ENCODE results near the gene EXOC5. TPM values are rescaled to one million over a fixed set of nuclear protein-coding genes. Genes with fewer than 3 reads are reported as not detected.

EXOC5 gene
- total RNA-seq, 1 experiment from 2014 or later, result 80.4 TPM

DNA sequence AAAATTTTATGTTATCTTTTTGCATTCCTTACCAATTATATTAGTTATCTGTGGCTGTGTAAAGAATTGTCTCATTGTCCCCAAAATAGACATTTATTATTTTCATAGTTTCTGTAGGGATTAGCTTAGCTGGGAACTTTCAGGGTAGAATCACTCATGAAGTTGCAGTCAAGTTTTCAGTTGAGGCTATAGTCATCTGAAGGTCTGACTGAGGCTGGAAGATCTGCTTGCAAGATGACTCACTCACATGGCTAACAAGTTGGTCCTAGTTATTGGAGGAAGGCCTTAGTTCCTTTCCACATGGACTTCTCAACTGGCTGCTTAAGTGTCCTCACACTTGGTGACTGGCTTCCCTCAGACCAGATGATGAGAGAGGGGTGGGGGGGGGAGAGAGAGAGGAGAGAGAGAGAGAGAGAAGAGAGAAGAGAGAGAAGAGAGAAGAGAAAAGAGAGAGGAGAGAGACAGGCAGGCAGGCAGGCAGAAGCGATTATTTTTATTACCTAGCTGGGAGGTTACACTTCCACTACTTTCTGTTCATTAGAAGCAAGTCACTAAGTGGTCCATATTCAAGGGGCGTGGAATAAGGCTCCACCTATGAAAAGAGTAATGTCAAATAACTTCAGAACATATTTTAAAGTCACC is 6.4 kb upstream of the EXOC5 start:
- DNase-seq (ENCODE audit: low spot score), result no peak
- ATAC-seq, result no peak
- no peaks in the 10 kb centered on the region for H3K9me3 Mint-ChIP-seq

DNA sequence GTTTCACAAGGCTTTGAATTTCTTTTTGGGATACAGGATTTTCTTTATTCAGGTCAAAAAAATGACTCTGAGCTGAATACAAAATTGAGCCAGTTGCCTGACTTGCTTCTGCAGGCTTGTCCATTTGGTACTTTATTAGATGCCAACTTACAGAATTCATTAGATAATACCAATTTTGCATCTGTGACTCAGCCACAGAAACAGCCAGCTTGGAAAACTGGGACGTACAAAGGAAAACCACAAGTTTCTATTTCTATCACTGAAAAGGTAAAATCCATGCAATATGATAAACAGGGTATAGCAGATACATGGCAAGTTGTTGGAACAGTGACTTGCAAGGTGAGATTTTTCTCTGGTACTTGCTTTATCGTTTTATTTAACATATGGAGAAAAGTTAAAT is 5.8 kb upstream of the EXOC5 start:
- TF ChIP-seq, protein P1, sequence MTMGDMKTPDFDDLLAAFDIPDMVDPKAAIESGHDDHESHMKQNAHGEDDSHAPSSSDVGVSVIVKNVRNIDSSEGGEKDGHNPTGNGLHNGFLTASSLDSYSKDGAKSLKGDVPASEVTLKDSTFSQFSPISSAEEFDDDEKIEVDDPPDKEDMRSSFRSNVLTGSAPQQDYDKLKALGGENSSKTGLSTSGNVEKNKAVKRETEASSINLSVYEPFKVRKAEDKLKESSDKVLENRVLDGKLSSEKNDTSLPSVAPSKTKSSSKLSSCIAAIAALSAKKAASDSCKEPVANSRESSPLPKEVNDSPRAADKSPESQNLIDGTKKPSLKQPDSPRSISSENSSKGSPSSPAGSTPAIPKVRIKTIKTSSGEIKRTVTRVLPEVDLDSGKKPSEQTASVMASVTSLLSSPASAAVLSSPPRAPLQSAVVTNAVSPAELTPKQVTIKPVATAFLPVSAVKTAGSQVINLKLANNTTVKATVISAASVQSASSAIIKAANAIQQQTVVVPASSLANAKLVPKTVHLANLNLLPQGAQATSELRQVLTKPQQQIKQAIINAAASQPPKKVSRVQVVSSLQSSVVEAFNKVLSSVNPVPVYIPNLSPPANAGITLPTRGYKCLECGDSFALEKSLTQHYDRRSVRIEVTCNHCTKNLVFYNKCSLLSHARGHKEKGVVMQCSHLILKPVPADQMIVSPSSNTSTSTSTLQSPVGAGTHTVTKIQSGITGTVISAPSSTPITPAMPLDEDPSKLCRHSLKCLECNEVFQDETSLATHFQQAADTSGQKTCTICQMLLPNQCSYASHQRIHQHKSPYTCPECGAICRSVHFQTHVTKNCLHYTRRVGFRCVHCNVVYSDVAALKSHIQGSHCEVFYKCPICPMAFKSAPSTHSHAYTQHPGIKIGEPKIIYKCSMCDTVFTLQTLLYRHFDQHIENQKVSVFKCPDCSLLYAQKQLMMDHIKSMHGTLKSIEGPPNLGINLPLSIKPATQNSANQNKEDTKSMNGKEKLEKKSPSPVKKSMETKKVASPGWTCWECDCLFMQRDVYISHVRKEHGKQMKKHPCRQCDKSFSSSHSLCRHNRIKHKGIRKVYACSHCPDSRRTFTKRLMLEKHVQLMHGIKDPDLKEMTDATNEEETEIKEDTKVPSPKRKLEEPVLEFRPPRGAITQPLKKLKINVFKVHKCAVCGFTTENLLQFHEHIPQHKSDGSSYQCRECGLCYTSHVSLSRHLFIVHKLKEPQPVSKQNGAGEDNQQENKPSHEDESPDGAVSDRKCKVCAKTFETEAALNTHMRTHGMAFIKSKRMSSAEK (CRISPR knock-in tag; IDR thresholded peaks at IDR 0.05; ENCODE audit: borderline replicate concordance), result no peak
- ChIA-PET POLR2A (no interaction called here), CTCF (no interaction called here)
- no peak for DNase-seq (ENCODE audit: low spot score)
- Mint-ChIP-seq H3K36me3 (peaks cover 19% of the 10 kb centered on the region), H3K27ac (no peak overlapping the region), H3K27me3 (ENCODE audit: low read depth) (no peaks in the 10 kb centered on the region), H3K4me1 (peaks cover 18% of the 10 kb centered on the region), H3K9me3 (no peaks in the 10 kb centered on the region), H3K4me3 (no peak overlapping the region)
- ATAC-seq, result no peak

More for the DNA sequence above, 6.4 kb upstream of the EXOC5 start:
- H3K4me1 Mint-ChIP-seq, result peaks cover 16% of the 10 kb centered on the region
- TF ChIP-seq HMGA2 (CRISPR knock-in tag; IDR thresholded peaks at IDR 0.05), result no peak
- TF ChIP-seq FOXK1 (CRISPR knock-in tag; IDR thresholded peaks at IDR 0.05), result no peak
- no peak for TF ChIP-seq ZNF396 (CRISPR knock-in tag; IDR thresholded peaks at IDR 0.05; ENCODE audit: borderline replicate concordance)
- no peak for TF ChIP-seq GABPB1 (CRISPR knock-in tag; IDR thresholded peaks at IDR 0.05)
- TF ChIP-seq, protein P2, sequence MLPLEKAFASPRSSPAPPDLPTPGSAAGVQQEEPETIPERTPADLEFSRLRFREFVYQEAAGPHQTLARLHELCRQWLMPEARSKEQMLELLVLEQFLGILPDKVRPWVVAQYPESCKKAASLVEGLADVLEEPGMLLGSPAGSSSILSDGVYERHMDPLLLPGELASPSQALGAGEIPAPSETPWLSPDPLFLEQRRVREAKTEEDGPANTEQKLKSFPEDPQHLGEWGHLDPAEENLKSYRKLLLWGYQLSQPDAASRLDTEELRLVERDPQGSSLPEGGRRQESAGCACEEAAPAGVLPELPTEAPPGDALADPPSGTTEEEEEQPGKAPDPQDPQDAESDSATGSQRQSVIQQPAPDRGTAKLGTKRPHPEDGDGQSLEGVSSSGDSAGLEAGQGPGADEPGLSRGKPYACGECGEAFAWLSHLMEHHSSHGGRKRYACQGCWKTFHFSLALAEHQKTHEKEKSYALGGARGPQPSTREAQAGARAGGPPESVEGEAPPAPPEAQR (CRISPR knock-in tag; IDR thresholded peaks at IDR 0.05), result no peak
- no peak for TF ChIP-seq TEAD4 (CRISPR knock-in tag; IDR thresholded peaks at IDR 0.05)
- TF ChIP-seq, protein P1 (CRISPR knock-in tag; IDR thresholded peaks at IDR 0.05; ENCODE audit: borderline replicate concordance), result no peak
- TF ChIP-seq NFATC4 (CRISPR knock-in tag; IDR thresholded peaks at IDR 0.05), result no peak
- peaks cover 20% of the 10 kb centered on the region for H3K36me3 Mint-ChIP-seq
- ChIA-PET CTCF (no interaction called here), POLR2A (no interaction called here)
- no peak overlapping the region for H3K27ac Mint-ChIP-seq
- no peak overlapping the region for H3K4me3 Mint-ChIP-seq
- no peaks in the 10 kb centered on the region for H3K27me3 Mint-ChIP-seq (ENCODE audit: low read depth)

DNA sequence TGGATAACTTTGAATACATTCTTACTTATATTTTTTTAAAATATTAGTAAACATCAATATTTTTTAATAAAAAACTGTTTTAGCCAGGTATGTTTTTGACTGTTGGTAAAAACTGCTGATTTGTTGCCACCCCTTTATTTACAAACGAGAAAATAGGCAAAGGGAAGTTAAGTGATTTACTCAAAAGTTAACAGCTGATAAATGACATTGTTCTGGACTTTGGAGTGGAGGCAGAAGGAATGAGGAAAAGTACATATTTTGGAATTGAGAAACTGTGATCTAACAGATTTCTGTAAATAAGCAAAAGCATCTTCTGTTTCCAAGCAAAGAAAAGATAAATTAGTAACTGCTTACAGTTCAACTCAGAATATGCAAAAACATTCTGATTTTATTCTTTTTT is 4.5 kb upstream of the EXOC5 start:
- no peak overlapping the region for H3K27ac Mint-ChIP-seq
- peaks cover 19% of the 10 kb centered on the region for H3K36me3 Mint-ChIP-seq
- no peak overlapping the region for H3K4me3 Mint-ChIP-seq
- H3K27me3 Mint-ChIP-seq (ENCODE audit: low read depth), result no peaks in the 10 kb centered on the region
- H3K4me1 Mint-ChIP-seq, result peaks cover 18% of the 10 kb centered on the region
- TF ChIP-seq EMX1 (CRISPR knock-in tag; IDR thresholded peaks at IDR 0.05) (no peak), SMAD4 (CRISPR knock-in tag; IDR thresholded peaks at IDR 0.05) (no peak), RORB (CRISPR knock-in tag; IDR thresholded peaks at IDR 0.05) (no peak), GABPB1 (CRISPR knock-in tag; IDR thresholded peaks at IDR 0.05) (no peak), NR2C2 (CRISPR knock-in tag; IDR thresholded peaks at IDR 0.05) (no peak), SMAD3 (CRISPR knock-in tag; IDR thresholded peaks at IDR 0.05; ENCODE audit: borderline replicate concordance) (no peak), ELF4 (CRISPR knock-in tag; IDR thresholded peaks at IDR 0.05; ENCODE audit: low read depth) (no peak), ZNF219 (CRISPR knock-in tag; IDR thresholded peaks at IDR 0.05; ENCODE audit: borderline replicate concordance) (no peak), ZNF121 (CRISPR knock-in tag; IDR thresholded peaks at IDR 0.05) (no peak)
- TF ChIP-seq, protein P3, sequence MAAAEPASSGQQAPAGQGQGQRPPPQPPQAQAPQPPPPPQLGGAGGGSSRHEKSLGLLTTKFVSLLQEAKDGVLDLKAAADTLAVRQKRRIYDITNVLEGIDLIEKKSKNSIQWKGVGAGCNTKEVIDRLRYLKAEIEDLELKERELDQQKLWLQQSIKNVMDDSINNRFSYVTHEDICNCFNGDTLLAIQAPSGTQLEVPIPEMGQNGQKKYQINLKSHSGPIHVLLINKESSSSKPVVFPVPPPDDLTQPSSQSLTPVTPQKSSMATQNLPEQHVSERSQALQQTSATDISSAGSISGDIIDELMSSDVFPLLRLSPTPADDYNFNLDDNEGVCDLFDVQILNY (CRISPR knock-in tag; IDR thresholded peaks at IDR 0.05), result no peak
- TF ChIP-seq, protein P4, sequence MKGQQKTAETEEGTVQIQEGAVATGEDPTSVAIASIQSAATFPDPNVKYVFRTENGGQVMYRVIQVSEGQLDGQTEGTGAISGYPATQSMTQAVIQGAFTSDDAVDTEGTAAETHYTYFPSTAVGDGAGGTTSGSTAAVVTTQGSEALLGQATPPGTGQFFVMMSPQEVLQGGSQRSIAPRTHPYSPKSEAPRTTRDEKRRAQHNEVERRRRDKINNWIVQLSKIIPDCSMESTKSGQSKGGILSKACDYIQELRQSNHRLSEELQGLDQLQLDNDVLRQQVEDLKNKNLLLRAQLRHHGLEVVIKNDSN (CRISPR knock-in tag; IDR thresholded peaks at IDR 0.05), result no peak
- TF ChIP-seq, protein P5, sequence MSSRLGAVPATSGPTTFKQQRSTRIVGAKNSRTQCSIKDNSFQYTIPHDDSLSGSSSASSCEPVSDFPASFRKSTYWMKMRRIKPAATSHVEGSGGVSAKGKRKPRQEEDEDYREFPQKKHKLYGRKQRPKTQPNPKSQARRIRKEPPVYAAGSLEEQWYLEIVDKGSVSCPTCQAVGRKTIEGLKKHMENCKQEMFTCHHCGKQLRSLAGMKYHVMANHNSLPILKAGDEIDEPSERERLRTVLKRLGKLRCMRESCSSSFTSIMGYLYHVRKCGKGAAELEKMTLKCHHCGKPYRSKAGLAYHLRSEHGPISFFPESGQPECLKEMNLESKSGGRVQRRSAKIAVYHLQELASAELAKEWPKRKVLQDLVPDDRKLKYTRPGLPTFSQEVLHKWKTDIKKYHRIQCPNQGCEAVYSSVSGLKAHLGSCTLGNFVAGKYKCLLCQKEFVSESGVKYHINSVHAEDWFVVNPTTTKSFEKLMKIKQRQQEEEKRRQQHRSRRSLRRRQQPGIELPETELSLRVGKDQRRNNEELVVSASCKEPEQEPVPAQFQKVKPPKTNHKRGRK (CRISPR knock-in tag; IDR thresholded peaks at IDR 0.05; ENCODE audit: borderline replicate concordance), result no peak
- no peak for DNase-seq (ENCODE audit: low spot score)
- no peaks in the 10 kb centered on the region for H3K9me3 Mint-ChIP-seq
- no peak for ATAC-seq
- ChIA-PET CTCF (no interaction called here), POLR2A (no interaction called here)
